Activated CD4-positive, alpha-beta T cell treated with anti-CD3 and anti-CD28 coated beads, Interleukin-2, Interleukin-4, amounts not matched to agents 100 ng/mL and 50 ng/mL, durations not matched to agents 16 hours and 8 hours (primary cell): Measurements from ENCODE around the gene GSTO1.

Experiments
- DNase-seq: peaks from one replicate; pipeline ENCODE4 v3.0.0-alpha.2; 2020; ENCODE audit warnings: low spot score

The GSTO1 gene

DNA sequence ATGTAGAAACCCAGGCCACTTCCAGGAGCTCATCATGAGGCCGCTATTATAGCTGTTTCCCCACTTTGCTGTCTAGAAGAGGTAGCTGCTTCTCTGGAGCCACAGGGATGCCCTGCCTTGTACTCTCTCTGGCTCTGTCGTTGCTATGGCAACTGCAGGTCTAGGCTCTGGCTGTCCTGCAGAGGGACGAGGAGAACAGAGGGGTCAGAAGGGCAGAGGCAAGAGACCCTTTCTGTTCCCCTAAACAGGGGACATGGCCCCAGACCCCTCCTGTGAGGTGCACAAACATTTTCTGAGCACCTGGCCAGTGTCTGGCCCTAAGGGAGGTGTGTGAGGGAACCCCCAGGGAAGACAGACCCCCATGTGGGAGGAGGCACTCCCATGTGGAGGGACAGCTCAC is 52.2 kb downstream of the GSTO1 start:
- DNase-seq, result no peak

DNA sequence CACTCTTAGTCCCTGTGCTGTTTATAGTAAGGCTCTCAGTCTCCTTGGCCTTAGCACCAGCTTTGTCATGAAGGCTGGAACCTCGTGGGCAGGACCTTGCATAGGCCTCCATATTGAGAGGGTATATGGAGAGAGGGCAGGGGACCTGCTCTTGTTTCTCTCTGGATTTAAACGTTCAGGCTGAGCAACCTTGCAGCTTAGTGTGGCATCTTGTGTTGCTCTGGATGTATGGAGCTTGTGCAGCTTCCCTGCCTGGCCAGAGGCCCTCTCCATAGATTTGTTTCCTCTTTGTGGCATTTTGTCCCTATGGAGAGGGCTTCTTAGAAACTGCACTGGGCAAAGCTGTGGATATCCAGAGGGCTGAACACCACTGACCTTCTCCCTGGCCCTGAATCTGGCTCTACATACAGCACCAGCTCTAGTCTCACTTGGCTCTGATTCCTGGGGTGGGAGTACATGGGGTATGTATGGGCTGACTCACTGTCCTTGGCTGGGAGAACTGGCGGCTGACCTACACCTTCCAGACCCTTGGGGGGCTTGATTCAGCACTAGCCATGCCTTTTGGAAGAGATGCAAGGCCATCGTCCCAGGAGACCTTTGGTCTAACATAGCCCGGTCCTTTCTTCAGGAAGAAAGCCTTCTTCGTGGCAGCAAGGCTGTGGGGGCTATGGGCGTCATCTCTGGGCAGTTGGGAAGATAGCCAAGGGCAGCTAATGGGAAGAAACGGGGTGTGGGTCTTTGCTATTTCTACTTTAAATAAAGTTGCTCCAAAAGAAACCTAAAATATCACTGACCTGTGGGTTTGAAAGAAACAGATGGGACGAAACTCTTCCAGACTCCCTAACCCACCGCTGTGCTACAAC is 53.1 kb downstream of the GSTO1 start:
- no peak for DNase-seq

- peak; percentile 47 for DNase-seq
Observed at GRCh38 chr10:104308439-104308903, 53.8 kb downstream of the GSTO1 start.

DNA sequence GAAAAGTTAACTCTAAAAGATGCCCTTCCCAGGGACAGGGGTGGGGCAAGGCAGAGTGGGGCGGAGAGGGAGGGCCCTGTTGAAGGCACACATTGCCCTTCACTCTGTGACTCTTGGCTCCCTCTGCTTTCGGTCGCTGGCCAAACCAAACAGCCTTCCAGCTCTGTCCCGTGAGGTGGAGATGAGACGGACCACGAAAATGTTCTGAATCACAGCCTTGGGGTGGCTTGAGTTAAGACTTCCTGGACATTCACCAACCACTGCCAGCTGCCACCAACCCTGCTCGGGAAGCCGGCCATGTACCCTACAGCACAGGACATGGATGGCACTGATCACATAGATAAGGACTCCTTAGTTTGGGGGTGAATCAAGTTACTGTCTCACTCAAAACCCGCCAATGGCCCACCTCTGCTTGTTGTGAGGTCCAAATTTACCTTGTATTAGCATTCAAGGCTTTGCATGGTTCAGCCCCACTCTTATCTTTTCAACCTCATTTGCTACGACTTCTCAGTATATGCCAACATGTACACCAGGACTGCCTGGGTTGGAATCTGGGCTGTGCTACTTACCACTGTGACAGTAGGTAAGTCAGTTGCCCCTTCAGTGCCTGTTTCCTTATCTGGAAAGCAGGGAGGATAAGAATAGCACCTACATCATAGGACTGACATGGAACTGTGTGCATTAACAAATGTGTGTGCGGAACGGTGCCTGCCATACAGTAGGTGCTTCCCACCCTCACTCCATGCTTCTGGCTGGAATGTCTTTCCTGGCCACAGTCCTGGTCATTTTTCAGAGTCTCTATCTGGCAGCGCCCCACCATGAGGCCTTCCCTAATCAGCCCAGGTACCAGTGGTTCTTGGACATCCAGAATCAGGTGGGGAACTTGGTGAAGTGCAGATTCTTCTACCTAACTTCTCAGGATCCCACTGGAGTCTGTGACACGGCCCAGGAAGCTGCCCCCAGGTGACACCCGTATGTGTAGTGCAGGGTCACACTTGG is 55.6 kb downstream of the GSTO1 start:
- no peak for DNase-seq

GRCh38 chr10:104311184-104311720 is 56.6 kb downstream of the GSTO1 start:
- no peak for DNase-seq

DNA sequence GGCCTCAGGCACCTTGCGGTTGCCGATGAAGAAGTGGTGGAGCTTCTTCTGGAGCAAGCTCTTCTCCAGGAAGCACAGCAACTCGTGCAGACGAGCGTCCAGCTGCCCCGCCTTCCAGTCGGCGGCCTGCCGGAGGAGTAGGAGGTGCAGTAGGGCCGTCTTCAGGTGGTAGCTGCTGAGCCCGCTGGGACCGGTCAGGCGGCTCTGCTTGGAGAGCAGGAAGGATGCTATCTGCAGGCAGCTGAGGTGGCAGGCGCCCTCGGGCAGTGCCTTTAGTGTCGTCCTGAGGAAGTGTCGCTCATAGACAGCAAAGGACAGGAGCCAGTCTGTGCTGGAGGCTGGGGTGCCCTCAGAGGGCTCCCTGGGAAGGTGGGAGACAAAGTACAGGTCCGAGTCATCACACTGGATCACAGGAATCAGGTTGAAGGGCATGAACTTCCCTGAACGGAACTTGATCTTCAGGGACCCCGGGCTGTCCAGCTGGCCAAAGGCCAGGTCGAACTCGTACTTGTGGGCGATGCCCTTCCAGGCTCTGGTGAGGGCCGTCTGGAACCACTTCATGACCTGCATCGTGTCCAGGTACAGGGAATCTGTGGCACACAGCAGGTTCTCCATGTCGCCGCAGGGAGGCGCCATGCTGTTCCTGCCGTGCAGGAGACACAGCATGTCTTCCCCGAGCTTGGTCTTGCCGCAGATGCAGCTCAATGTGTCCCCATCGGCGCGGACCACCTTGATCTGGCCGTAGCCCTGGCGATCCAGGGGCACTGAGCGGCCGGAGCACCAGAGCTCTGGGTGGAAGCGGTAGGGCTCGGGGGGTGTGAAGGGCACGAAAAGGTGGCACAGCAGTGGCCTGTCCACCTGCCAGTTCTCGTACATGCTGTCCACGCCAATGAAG is 60.1 kb downstream of the GSTO1 start:
- no peak for DNase-seq

- DNase-seq, result no peak
Observed at GRCh38 chr10:104315486-104315921, 60.8 kb downstream of the GSTO1 start.

- DNase-seq, result no peak
Observed at GRCh38 chr10:104316321-104317099, 61.8 kb downstream of the GSTO1 start.
